ENCODE results near the gene RHOC.

RHOC gene

GRCh38 chr1:112717263-112717873 lies 10.4 kb upstream of the RHOC start:
- no peak for DNase-seq (ENCODE audit: low spot score)

DNA sequence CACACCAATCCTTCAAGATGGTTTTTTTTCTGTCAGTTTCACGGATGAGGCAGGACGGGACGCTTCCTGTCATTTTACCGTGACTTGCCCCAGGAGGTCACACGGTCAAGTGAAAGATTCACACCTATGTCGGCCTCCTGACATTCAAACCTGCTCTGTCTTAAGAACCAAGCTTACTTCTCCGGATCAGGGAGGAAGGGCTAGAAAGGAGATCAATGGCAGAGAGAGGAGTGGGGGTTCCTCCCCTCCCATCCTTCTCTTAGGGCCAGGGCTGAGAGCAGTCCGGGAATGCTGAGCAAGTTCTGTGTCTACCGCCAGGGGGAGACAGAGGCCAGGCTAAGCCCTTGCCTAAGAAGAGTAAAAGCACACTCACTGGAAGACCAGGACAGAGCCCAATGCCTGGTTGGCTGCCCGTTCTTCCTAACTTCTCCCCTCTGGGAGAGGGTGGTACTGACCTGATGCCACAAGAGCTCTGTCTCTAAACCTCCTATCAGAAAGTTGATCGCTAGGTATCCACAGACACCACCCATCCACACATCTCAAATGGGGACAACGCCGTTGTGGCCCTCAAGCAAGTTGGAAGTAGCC lies 9.3 kb upstream of the RHOC start:
- DNase-seq (ENCODE audit: low spot score) = peak; percentile 87

GRCh38 chr1:112715264-112716053 lies 8.5 kb upstream of the RHOC start, which contains the start of gene PPM1J:
Gene PPM1J, minus strand, starts transcription at chr1:112715332. Its CDS starts 31 bp downstream, at chr1:112715301.
- DNase-seq (ENCODE audit: low spot score) = peak; percentile 94

DNA sequence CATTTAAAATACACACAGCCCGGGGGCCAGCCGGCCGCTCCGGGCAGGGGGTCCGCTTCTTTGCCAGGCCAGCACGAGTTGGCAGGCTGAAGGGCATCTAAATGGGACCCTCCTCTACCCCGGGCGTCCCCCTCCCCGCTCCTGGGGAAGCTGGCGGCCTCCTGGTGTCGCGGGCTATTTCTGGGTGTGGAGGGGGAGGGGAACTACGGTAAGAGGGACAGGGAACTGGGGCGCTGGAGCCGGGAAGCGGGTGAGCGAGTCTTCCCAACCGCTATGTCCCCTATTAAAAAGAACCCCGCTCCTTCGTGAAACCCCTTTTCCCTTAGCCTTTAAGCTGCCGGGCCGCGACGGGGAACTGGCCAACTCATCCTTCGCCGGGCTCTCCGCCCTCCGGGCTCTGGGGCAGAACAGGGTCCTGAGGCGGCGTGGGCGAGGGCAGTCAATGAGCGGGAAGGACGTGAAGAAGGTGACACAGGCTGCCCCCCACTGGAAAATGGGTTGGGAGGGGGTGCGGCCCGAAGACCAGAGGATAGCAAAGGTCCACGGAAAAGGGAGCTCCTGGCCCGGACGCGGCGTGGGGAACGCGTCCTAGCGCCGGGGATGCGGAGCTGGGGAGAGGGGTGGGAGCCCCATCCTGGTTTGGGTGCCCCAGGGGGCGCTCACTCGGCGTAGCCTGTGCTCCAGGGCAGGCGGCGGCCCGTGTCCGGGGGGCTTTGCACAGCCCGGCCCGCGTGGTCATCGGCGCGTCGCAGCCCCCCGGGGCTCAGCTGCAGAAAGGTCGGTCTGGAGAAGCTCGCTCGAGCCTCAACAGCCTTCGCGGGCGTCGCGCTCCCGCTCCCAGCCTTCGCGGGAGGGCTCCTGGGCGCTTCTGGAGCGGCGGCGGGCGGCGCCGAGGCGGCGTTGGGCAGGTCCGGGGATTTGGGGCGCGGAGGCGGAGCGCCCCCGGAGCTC lies 7.7 kb upstream of the RHOC start:
- DNase-seq (ENCODE audit: low spot score) = no peak

GRCh38 chr1:112713466-112714312 lies 6.8 kb upstream of the RHOC start:
- no peak for DNase-seq (ENCODE audit: low spot score)

DNA sequence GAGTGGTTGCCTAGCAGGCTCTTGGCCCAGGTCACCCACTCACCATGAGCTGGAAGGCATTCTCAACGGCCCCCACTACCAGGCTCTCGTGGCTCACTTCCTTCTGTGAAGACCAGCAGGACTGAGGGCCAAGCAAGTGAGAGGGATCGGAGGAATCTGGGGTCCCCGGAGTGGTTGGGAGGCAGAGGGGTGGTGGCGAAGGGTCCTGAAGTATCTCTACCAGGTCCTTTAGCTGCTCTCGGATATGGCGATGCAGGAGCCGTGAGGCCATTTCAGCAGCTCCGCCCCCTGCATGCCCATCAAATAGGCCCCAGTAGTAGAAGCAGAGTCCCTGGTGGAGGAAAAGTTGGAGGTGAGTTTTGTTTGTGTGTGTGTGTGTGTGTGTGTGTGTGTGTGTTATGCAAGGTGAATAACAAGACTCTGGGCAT lies 5.8 kb upstream of the RHOC start:
- no peak for DNase-seq (ENCODE audit: low spot score)

GRCh38 chr1:112712191-112712590 lies 5.3 kb upstream of the RHOC start:
- no peak for DNase-seq (ENCODE audit: low spot score)

DNA sequence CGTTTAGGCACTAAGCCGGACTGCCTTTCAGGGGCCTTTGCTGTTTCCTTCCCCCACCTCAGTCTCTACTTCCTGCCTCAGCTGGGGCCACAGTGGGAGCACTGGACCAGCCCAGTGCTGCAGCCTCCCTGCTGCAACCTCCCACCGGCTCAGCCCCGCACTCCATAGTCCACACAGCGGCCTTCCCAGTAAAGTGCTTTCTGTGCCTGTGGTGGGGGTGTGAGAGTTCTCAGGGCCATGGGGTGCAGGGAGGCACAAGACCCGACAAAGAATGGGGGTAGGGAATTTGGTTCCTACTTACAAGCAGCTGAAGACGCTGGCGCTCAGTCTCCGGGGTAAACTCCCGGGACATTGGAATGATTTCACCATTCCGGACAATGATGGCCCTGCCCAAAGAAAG lies 4.7 kb upstream of the RHOC start:
- DNase-seq (ENCODE audit: low spot score) = no peak

GRCh38 chr1:112711041-112711440 lies 4.1 kb upstream of the RHOC start:
- no peak for DNase-seq (ENCODE audit: low spot score)

GRCh38 chr1:112710586-112710985 lies 3.7 kb upstream of the RHOC start:
- no peak for DNase-seq (ENCODE audit: low spot score)

GRCh38 chr1:112710159-112710558 lies 3.2 kb upstream of the RHOC start:
- DNase-seq (ENCODE audit: low spot score) = no peak

DNA sequence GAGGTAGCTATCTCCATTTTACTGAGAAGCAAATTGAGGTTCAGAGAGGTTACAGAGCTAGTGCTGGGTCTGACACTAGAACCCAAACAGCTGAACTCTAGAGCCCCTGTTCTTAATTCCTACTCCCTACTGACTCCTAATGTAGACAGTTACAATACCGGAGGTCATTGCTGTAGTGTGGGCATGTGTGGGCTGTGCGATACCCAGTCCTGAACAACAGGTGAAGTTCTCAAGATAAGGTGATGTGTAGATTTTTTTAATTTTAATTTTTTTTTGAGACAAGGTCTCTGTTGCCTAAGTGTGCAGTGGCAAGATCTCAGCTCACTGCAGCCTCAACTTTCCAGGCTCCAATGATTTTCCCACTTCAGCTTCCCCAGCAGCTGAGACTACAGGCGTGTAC lies 1.6 kb upstream of the RHOC start:
- no peak for DNase-seq (ENCODE audit: low spot score)

DNA sequence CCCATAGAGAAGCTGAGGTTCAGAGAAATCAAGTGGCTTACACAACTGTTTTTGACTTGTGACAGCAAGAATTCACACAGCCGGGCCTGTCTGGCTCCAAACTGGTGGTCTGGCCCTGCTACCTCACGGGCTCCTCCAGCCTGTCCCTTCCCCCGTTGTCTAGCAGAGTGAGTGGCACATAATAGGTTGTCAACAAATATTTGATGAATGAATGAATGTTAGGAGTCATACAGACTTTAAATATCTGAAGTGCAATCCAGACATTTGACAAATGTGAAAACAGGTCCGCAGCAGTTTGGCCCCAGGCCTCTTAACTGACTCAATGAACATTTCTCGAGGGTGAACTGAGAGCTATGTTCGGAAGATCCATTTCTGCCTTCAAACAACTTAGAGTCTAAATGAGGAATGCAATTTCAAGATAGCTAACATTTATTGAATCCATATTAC lies 1.1 kb upstream of the RHOC start:
- DNase-seq (ENCODE audit: low spot score) = peak; percentile 46

GRCh38 chr1:112707221-112708001 lies 484 bp upstream of the RHOC start:
- DNase-seq (ENCODE audit: low spot score) = peak; percentile 94

DNA sequence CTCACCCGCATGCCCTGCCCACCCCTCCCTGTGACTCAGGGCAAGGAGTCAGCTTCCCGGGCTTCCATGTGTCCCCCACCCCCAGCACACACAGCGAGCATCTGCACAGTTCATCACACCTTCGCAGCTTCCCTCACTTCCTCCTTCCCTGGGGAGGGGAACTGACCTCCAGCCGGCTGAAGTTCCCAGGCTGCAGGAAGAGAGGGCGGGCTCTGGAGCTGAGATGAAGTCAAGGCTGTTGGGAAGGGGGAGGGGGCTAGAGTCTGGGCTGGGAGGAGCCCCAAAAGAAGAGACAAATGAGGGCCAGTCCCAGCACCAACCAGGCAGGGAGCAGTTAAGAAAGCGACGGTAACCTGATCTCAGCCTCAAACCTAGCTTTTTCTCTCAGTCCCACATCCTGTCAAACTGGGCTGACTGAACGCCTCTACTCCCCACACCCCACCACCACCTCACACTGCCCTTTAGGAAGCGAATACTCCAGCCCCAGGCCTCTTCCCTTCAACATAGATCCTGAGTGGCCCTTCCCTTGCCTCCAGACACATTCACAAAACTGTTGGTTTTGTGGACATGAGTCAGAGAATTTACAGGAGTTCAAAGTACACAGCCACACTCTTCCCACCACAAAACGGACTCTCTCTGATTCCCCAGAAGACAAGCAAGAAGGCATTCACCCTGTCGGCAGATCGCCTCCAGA lies 1.8 kb downstream of the RHOC start:
- DNase-seq (ENCODE audit: low spot score) = peak; percentile 89

DNA sequence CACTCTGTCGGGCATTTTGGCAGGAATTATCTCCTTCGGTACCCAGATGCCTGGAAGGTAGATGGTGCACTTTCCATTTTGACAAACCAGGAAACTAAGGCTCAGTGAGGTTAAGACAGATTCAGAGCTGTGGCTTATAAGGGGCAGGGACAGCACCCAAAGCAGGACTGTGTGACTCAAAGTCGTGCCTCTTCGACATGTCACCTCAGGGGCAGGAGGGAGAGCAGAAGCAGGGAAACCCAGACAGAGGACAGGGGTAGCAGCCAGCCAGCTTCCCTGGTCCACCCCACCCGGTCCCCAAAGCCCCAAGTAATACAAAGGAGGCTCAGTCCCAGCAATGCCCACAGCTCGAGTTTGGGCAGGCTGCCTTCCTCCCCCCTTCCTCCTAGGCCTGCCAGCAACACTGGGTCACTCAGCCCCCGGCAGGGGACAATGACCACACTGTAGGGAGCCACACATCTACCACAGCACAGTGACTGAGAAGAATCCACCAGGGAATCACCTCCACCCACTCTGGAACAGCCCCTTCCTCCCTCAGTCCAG lies 2.5 kb downstream of the RHOC start:
- DNase-seq (ENCODE audit: low spot score) = no peak

GRCh38 chr1:112703706-112704105 lies 3.2 kb downstream of the RHOC start:
- no peak for DNase-seq (ENCODE audit: low spot score)

GRCh38 chr1:112702420-112703261 lies 4.3 kb downstream of the RHOC start:
- DNase-seq (ENCODE audit: low spot score) = no peak

GRCh38 chr1:112702067-112702395 lies 4.9 kb downstream of the RHOC start:
- DNase-seq (ENCODE audit: low spot score) = no peak
